ENCODE results near the gene DIAPH2. TPM values are rescaled to one million over a fixed set of nuclear protein-coding genes. Genes with fewer than 3 reads are reported as not detected.

The DIAPH2 gene
- total RNA-seq, 1 donor, result 42.3 TPM

- TF ChIP-seq CTCF (IDR thresholded peaks at IDR 0.05; ENCODE audit: insufficient read depth, low read length), result no peak
- peak; percentile 65 for DNase-seq (ENCODE audit: low read depth)
- H3K4me3 ChIP-seq (ENCODE audit: low read depth, low read length), result no peak overlapping the region
Observed at GRCh38 chrX:96907516-96908272, 223.1 kb downstream of the DIAPH2 start.

GRCh38 chrX:96909291-96909690 is 224.6 kb downstream of the DIAPH2 start:
- DNase-seq (ENCODE audit: low read depth), result peak; percentile 52
- no peak for TF ChIP-seq CTCF (IDR thresholded peaks at IDR 0.05; ENCODE audit: insufficient read depth, low read length)
- H3K4me3 ChIP-seq (ENCODE audit: low read depth, low read length), result no peak overlapping the region

GRCh38 chrX:96918864-96919263 is 234.2 kb downstream of the DIAPH2 start:
- DNase-seq (ENCODE audit: low read depth), result no peak
- no peak overlapping the region for H3K4me3 ChIP-seq (ENCODE audit: low read depth, low read length)
- TF ChIP-seq CTCF (IDR thresholded peaks at IDR 0.05; ENCODE audit: insufficient read depth, low read length), result no peak

GRCh38 chrX:96919672-96920071 is 235.0 kb downstream of the DIAPH2 start:
- H3K4me3 ChIP-seq (ENCODE audit: low read depth, low read length), result no peak overlapping the region
- DNase-seq (ENCODE audit: low read depth), result no peak
- TF ChIP-seq CTCF (IDR thresholded peaks at IDR 0.05; ENCODE audit: insufficient read depth, low read length), result no peak

GRCh38 chrX:96924581-96924980 is 239.9 kb downstream of the DIAPH2 start:
- TF ChIP-seq CTCF (IDR thresholded peaks at IDR 0.05; ENCODE audit: insufficient read depth, low read length), result no peak
- DNase-seq (ENCODE audit: low read depth), result no peak
- no peak overlapping the region for H3K4me3 ChIP-seq (ENCODE audit: low read depth, low read length)

GRCh38 chrX:96929036-96929435 is 244.4 kb downstream of the DIAPH2 start:
- no peak for DNase-seq (ENCODE audit: low read depth)

More at GRCh38 chrX:96929036-96929435, 244.4 kb downstream of the DIAPH2 start:
- no peak for TF ChIP-seq CTCF (IDR thresholded peaks at IDR 0.05; ENCODE audit: insufficient read depth, low read length)
- H3K4me3 ChIP-seq (ENCODE audit: low read depth, low read length), result no peak overlapping the region
